IPS-NIHi7 (cell line): ENCODE measurements around the gene PCF11.
A peak's percentile ranks its signal among the peaks of the same experiment; 100 is the strongest.
"Not testable (repeated sequence)": the region's sequence is repeated elsewhere in the genome, so short reads cannot be mapped to it uniquely, and the experiment has no call there.

ENCODE experiments used
- DNase-seq: peaks from one replicate; pipeline ENCODE4 v3.0.0; 2012; ENCODE audit warnings: mixed read lengths; ENCODE audit errors: extremely low spot score

The PCF11 gene

GRCh38 chr11:83156996-83157593, at the start of gene PCF11:
Gene PCF11, plus strand, starts transcription at chr11:83157131. Its CDS starts 309 bp downstream, at chr11:83157440.
- DNase-seq = peak; percentile 96

GRCh38 chr11:83112886-83113285, 44.0 kb upstream of the PCF11 start:
- DNase-seq = no peak

- DNase-seq = no peak
These were observed 41.9 kb upstream of the PCF11 start for GRCh38 chr11:83115026-83115425.

GRCh38 chr11:83115551-83115950, 41.4 kb upstream of the PCF11 start:
- peak; percentile 20 for DNase-seq

GRCh38 chr11:83116015-83116641, 40.8 kb upstream of the PCF11 start:
- no peak for DNase-seq

GRCh38 chr11:83118814-83119213, 38.1 kb upstream of the PCF11 start:
- no peak for DNase-seq

GRCh38 chr11:83119216-83119615, 37.7 kb upstream of the PCF11 start:
- DNase-seq = no peak

- DNase-seq = no peak
These were observed 36.6 kb upstream of the PCF11 start for GRCh38 chr11:83120327-83120726.

- no peak for DNase-seq
These were observed 34.9 kb upstream of the PCF11 start for GRCh38 chr11:83122050-83122449.

GRCh38 chr11:83122766-83123165, 34.2 kb upstream of the PCF11 start:
- no peak for DNase-seq

- no peak for DNase-seq
These were observed 32.1 kb upstream of the PCF11 start for GRCh38 chr11:83124636-83125424.

GRCh38 chr11:83125577-83125976, 31.4 kb upstream of the PCF11 start:
- DNase-seq = no peak

- DNase-seq = no peak
These were observed 29.7 kb upstream of the PCF11 start for GRCh38 chr11:83127310-83127637.

- DNase-seq = no peak
These were observed 24.7 kb upstream of the PCF11 start for GRCh38 chr11:83132191-83132590.

GRCh38 chr11:83133266-83133665, 23.7 kb upstream of the PCF11 start:
- DNase-seq = not testable (repeated sequence)

GRCh38 chr11:83139310-83139709, 17.6 kb upstream of the PCF11 start:
- no peak for DNase-seq

- no peak for DNase-seq
These were observed 16.1 kb upstream of the PCF11 start for GRCh38 chr11:83140691-83141455.

GRCh38 chr11:83147895-83148294, 9.0 kb upstream of the PCF11 start:
- DNase-seq = no peak

GRCh38 chr11:83150450-83150849, 6.5 kb upstream of the PCF11 start:
- no peak for DNase-seq

- no peak for DNase-seq
These were observed 5.5 kb upstream of the PCF11 start for GRCh38 chr11:83151274-83151977.

- DNase-seq = no peak
These were observed 4.7 kb upstream of the PCF11 start for GRCh38 chr11:83152264-83152663.

GRCh38 chr11:83153764-83154163, 3.2 kb upstream of the PCF11 start:
- DNase-seq = no peak
